CD14-positive monocyte (primary cell): Measurements from ENCODE around the gene KIF3C. TPM values are rescaled to one million over a fixed set of nuclear protein-coding genes. Genes with fewer than 3 reads are reported as not detected.
A peak's percentile ranks its signal among the peaks of the same experiment; 100 is the strongest.

ENCODE experiments used
- DNase-seq, 3 donors: peaks; one replicate each; pipeline ENCODE4 v3.0.0-alpha.2; 2011 to 2022
- H2AFZ ChIP-seq: 2 replicates; pipeline ENCODE4 v1.6.0; 2012; ENCODE audit warnings: mild to moderate bottlenecking, low read depth, low read length, inconsistent platforms; ENCODE audit not compliant: insufficient read depth, poor library complexity, severe bottlenecking
- H3K27ac ChIP-seq, 2 donors: 1 replicate in 1 of 2; 2 replicates in 1 of 2; pipeline ENCODE4 v1.5.1; 2012 to 2013; ENCODE audit warnings: low read length in 2 of 2, control low read depth in 1 of 2, inconsistent platforms in 1 of 2, low read depth in 1 of 2, mild to moderate bottlenecking in 1 of 2
- H3K27me3 ChIP-seq, 2 donors: one replicate each; pipeline versions ENCODE4 v1.6.0 to v1.6.1; 2011 to 2013; ENCODE audit warnings: low read length in 2 of 2; ENCODE audit not compliant: control insufficient read depth in 2 of 2, insufficient read depth in 2 of 2
- H3K36me3 ChIP-seq, 2 donors: replicated peaks in 1 of 2; 1 replicate in 1 of 2; 2 replicates in 1 of 2; pipeline versions ENCODE4 v1.5.1 to v1.6.1; 2012 to 2013; ENCODE audit warnings: low read length in 2 of 2, control low read depth in 1 of 2, inconsistent platforms in 1 of 2, mild to moderate bottlenecking in 1 of 2; ENCODE audit not compliant: insufficient read depth in 2 of 2, control insufficient read depth in 1 of 2
- H3K4me1 ChIP-seq, 2 donors: 1 replicate in 1 of 2; 2 replicates in 1 of 2; pipeline versions ENCODE4 v1.5.1 to v1.6.1; 2012 to 2013; ENCODE audit warnings: low read length in 2 of 2, control low read depth in 1 of 2, inconsistent platforms in 1 of 2, mild to moderate bottlenecking in 1 of 2, moderate library complexity in 1 of 2; ENCODE audit not compliant: insufficient read depth in 2 of 2, control insufficient read depth in 1 of 2
- H3K4me2 ChIP-seq: replicated peaks from 2 replicates; pipeline ENCODE3; 2012; ENCODE audit warnings: low read length, moderate library complexity, mild to moderate bottlenecking; ENCODE audit not compliant: poor library complexity, severe bottlenecking; ENCODE audit errors: extremely low read depth
- H3K4me3 ChIP-seq, 3 experiments: fragments of 200-600 bp in 1 of 3; sonication (generic) in 1 of 3; replicated peaks in 1 of 3; 1 replicate in 2 of 3; 2 replicates in 1 of 3; pipeline ENCODE4 v1.5.1; 2011 to 2013; ENCODE audit warnings: low read length in 3 of 3, mild to moderate bottlenecking in 3 of 3, control low read depth in 2 of 3, low read depth in 2 of 3, inconsistent platforms in 1 of 3, moderate library complexity in 1 of 3
- H3K79me2 ChIP-seq: 2 replicates; pipeline ENCODE4 v1.6.0; 2012; ENCODE audit warnings: mild to moderate bottlenecking, control low read depth, inconsistent platforms, low read length, moderate library complexity; ENCODE audit not compliant: insufficient read depth
- H3K9ac ChIP-seq: 2 replicates; pipeline ENCODE4 v1.6.0; 2017; ENCODE audit warnings: low read length, mild to moderate bottlenecking; ENCODE audit not compliant: insufficient read depth, poor library complexity, severe bottlenecking
- H3K9me3 ChIP-seq, 2 donors: replicated peaks in 1 of 2; 1 replicate in 1 of 2; 2 replicates in 1 of 2; pipeline versions ENCODE4 v1.5.1 to v1.6.1; 2012 to 2013; ENCODE audit warnings: low read length in 2 of 2, control low read depth in 1 of 2; ENCODE audit not compliant: control insufficient read depth in 1 of 2, insufficient read depth in 1 of 2
- H4K20me1 ChIP-seq: 2 replicates; pipeline ENCODE4 v1.6.0; 2012; ENCODE audit warnings: mild to moderate bottlenecking, low read length, control low read depth, moderate library complexity; ENCODE audit not compliant: insufficient read depth
- H3K27ac Mint-ChIP-seq, 7 donors: one replicate each; pipeline ENCODE4 v1.8.0; 2020; ENCODE audit warnings: mild to moderate bottlenecking in 7 of 7, mixed read lengths in 7 of 7, moderate library complexity in 6 of 7, inconsistent platforms in 2 of 7
- H3K27me3 Mint-ChIP-seq, 3 donors: one replicate each; pipeline ENCODE4 v1.8.0; 2021 to 2022; ENCODE audit warnings: low read depth in 3 of 3, mild to moderate bottlenecking in 3 of 3, mixed read lengths in 3 of 3, moderate library complexity in 3 of 3, inconsistent platforms in 1 of 3
- H3K36me3 Mint-ChIP-seq, 2 donors: one replicate each; pipeline ENCODE4 v1.8.0; 2020; ENCODE audit warnings: mixed read lengths in 2 of 2, inconsistent platforms in 1 of 2, mild to moderate bottlenecking in 1 of 2
- H3K4me1 Mint-ChIP-seq: one replicate; pipeline ENCODE4 v1.8.0; 2020; ENCODE audit warnings: mild to moderate bottlenecking, mixed read lengths
- H3K4me3 Mint-ChIP-seq, 2 donors: one replicate each; pipeline ENCODE4 v1.8.0; 2020; ENCODE audit warnings: mild to moderate bottlenecking in 2 of 2, mixed read lengths in 2 of 2, moderate library complexity in 1 of 2
- H3K9me3 Mint-ChIP-seq, 7 donors: one replicate each; pipeline ENCODE4 v1.8.0; 2020 to 2022; ENCODE audit warnings: mixed read lengths in 7 of 7, mild to moderate bottlenecking in 6 of 7, moderate library complexity in 6 of 7, inconsistent platforms in 2 of 7
- WGBS: methylation state at CpG from one replicate; pipeline ENCODE4 v1.1.5; 2013; ENCODE audit warnings: missing lambda C conversion rate; ENCODE audit not compliant: insufficient coverage; 5-methylcytosine and 5-hydroxymethylcytosine counted together
- intact Hi-C, 2 donors: fragments of 100-400 bp; cut with micrococcal nuclease; formaldehyde crosslinking; loops; one replicate each; pipeline versions ENCODE4 v1.15.0 to v1.15.1; 2023
- polyA plus RNA-seq, 3 donors: library from polyadenylated mRNA; depleted of rRNA in 1 of 3; unstranded in 2 of 3; stranded (reverse) in 1 of 3; fragments of 300-500 nt in 2 of 3; fragments of >200 nt in 1 of 3; fragmentation: Illumina TruSeq in 2 of 3; gene quantifications; 1 replicate in 2 of 3; 2 replicates in 1 of 3; pipeline ENCODE4 v1.2.3, GENCODE V29; 2012 to 2021
- TF ChIP-seq, protein P1 (sequence below): fragments of 200-600 bp; IDR thresholded peaks from one replicate; pipeline ENCODE4 v1.8.0; 2022; ENCODE audit warnings: antibody characterized with exemption, mild to moderate bottlenecking

The KIF3C gene
- polyA plus RNA-seq, 3 donors: 0.28 to 0.97 (median 0.47) TPM

DNA sequence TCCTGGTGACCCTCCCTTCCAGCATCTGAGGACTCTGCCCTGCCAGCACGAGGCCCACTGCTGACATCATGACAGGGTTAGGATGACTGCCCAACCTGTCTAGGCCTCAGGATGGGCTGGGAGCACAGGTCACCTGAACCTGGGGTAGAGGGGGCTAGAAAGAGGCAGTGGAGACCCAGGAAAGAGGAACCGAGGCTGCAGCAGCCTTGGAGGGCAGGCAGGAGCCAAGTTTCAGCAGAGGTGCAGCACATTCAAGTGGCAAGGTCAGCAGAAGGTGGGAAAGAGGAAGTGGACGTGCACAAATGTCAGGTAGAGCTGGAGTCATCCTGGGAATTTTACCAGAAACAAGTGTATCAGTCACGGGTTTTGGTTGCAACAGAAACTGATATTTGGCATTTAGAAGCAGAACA, 37.9 kb upstream of the KIF3C start:
- no peaks in the 10 kb centered on the region for H3K9me3 ChIP-seq
- TF ChIP-seq, protein P1, sequence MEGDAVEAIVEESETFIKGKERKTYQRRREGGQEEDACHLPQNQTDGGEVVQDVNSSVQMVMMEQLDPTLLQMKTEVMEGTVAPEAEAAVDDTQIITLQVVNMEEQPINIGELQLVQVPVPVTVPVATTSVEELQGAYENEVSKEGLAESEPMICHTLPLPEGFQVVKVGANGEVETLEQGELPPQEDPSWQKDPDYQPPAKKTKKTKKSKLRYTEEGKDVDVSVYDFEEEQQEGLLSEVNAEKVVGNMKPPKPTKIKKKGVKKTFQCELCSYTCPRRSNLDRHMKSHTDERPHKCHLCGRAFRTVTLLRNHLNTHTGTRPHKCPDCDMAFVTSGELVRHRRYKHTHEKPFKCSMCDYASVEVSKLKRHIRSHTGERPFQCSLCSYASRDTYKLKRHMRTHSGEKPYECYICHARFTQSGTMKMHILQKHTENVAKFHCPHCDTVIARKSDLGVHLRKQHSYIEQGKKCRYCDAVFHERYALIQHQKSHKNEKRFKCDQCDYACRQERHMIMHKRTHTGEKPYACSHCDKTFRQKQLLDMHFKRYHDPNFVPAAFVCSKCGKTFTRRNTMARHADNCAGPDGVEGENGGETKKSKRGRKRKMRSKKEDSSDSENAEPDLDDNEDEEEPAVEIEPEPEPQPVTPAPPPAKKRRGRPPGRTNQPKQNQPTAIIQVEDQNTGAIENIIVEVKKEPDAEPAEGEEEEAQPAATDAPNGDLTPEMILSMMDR: no peak
- Mint-ChIP-seq H3K36me3 (peaks cover 0 to 3% of the 10 kb centered on the region in 2 donors), H3K9me3 (peaks cover 0 to 5% (median 0%) of the 10 kb centered on the region in 7 donors), H3K27ac (peak overlapping the region in 1 of 7 donors; percentile 67), H3K4me1 (peaks cover 43% of the 10 kb centered on the region), H3K4me3 (no peak overlapping the region), H3K27me3 (peaks cover 1 to 6% (median 2%) of the 10 kb centered on the region in 3 donors)
- WGBS: 55% methylated on average over 4 of the region's 4 CpGs
- peak in 1 of 3 donors; percentile 38 for DNase-seq
- intact Hi-C loops: no loop called here
- no peaks in the 10 kb centered on the region for H3K36me3 ChIP-seq
- no peaks in the 10 kb centered on the region for H3K27me3 ChIP-seq
- H3K4me2 ChIP-seq: no peak overlapping the region
- H3K4me1 ChIP-seq: peaks cover 36 to 45% of the 10 kb centered on the region in 2 donors
- no peak overlapping the region for H3K9ac ChIP-seq
- H3K79me2 ChIP-seq: no peaks in the 10 kb centered on the region
- H3K27ac ChIP-seq: no peak overlapping the region
- H4K20me1 ChIP-seq: no peaks in the 10 kb centered on the region
- H3K4me3 ChIP-seq: no peak overlapping the region
- no peak overlapping the region for H2AFZ ChIP-seq

DNA sequence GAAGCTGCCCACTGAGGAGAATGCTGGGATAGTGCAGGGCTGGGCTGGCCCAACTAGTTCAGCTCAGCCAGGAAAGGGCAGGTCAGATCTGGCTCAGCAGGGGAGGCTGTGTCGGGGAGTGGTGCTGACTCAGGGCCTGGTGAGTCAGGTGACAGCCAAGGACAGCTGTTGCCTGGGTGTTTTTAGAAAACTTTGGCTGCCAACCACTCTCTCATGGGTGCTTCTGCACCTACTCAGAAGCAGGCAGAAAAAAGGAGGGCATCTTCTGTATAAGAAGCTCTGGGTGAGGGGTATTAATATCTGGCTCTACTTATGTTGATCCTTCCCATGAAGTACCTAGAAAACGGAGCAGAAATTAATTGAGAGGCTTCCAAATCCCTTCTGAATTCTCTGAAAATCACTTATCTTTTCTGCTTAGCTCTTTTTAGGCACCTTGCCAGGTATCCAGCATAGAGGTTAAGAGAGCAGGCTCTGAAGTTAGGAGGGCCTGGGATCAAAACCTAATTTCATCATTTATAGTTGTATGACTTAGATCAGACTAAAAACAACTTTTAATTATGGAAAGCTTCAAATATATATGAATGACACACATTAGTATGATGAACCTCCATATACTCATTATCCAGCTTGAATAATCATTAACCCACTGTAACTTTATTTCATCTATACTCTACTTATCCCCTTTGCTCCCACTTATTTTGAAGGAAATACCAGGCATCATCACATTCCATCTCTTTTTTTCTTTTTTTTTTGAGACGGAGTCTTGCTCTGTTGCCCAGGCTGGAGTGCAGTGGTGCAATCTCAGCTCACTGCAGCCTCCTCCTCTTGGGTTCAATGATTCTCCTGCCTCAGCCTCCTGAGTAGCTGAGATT, 36.1 kb upstream of the KIF3C start:
- Mint-ChIP-seq H3K9me3 (peaks cover 0 to 2% (median 0%) of the 10 kb centered on the region in 7 donors), H3K36me3 (peaks cover 0 to 3% of the 10 kb centered on the region in 2 donors), H3K27ac (peak overlapping the region; percentile 62 to 88 (median 78)), H3K27me3 (peaks cover 0 to 6% (median 2%) of the 10 kb centered on the region in 3 donors), H3K4me1 (peaks cover 47% of the 10 kb centered on the region), H3K4me3 (peak overlapping the region; percentile 7 to 48)
- Histone ChIP-seq H3K4me1 (peaks cover 36 to 46% of the 10 kb centered on the region in 2 donors), H3K27me3 (no peaks in the 10 kb centered on the region), H3K36me3 (no peaks in the 10 kb centered on the region), H2AFZ (peak overlapping the region; percentile 1), H4K20me1 (no peaks in the 10 kb centered on the region), H3K9me3 (no peaks in the 10 kb centered on the region), H3K4me3 (no peak overlapping the region), H3K9ac (no peak overlapping the region), H3K27ac (peak overlapping the region; percentile 28 to 47), H3K4me2 (peak overlapping the region; percentile 21), H3K79me2 (no peaks in the 10 kb centered on the region)
- peak; percentile 77 to 90 (median 85) for DNase-seq
- intact Hi-C loops: no loop called here
- TF ChIP-seq, protein P1: no peak
- WGBS: 50% methylated on average over 2 of the region's 3 CpGs
